Activated naive CD8-positive, alpha-beta T cell treated with anti-CD3 and anti-CD28 coated beads, Interleukin-2, amount 50 U/mL, for 16 hours (primary cell): ENCODE data around the gene MKNK1.
"Not testable (repeated sequence)": the region's sequence is repeated elsewhere in the genome, so short reads cannot be mapped to it uniquely, and the experiment has no call there.

Source experiments
- DNase-seq: peaks from one replicate; pipeline ENCODE4 v3.0.0-alpha.2; 2020; ENCODE audit warnings: low read depth, low spot score

The MKNK1 gene

DNA sequence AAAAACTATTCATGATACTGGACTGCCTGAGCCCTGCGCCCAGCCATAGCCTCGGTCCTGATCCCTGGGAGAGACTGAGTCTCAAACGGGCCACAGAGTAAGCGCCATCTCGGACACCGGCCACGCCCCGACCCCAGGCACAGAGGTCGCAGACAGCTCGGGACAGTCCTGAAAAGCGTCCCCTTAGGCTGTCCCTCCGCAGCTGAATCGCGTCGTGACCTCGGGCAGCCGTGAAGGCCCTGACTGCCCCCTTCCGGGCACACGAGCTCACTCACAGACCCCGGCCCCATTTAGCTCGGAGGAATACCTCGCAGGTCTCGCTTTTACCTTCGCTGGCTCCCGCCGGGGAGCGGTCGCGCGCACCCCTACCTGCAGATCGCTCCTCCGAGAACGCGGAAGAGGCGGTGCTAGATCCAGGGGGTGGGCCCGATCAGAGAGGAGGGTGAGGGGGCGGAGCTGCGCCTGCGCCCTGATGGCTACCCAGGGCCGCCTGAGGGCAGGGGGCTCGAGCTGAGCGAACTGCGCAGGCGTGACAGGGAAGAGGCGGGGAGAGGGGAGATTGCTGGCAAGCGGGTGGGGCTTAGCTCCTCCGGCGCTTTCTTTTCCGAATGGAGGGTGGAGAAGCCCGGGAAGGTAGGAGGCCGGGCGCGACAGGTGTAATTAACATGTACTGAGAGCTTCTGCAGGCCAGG lies at the start of gene MKNK1:
Gene MKNK1, minus strand, starts transcription at position 411 of the 692 bp plus-strand sequence. CDS start 20,941 bp downstream, outside the sequence.
- peak; percentile 95 for DNase-seq

DNA sequence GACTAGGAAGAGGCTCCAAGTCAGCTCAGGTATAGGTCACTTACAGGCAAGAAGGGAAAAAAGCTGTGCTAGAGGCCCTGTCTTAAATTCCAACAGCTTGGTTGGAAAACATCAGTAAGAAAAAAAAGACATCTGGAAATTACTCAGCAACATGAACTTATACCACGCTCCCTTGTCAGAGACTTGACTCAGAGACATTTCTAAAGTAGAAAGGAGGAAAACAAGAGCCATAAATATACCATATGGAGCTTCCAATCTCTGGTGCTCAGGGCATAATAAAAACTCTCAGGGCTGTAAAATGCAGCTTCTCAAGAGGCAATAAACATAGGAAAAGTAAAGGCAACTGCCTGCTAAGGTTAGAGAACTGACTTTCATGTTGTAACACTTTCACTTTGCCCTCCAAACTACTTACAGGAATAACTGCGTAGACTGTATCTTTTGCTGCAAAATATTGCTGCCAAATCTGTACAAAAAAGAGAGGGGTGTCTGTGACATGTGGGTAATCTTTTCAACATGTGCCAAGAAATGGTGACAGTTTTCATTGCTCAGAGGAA lies 49.4 kb upstream of the MKNK1 start:
- no peak for DNase-seq

DNA sequence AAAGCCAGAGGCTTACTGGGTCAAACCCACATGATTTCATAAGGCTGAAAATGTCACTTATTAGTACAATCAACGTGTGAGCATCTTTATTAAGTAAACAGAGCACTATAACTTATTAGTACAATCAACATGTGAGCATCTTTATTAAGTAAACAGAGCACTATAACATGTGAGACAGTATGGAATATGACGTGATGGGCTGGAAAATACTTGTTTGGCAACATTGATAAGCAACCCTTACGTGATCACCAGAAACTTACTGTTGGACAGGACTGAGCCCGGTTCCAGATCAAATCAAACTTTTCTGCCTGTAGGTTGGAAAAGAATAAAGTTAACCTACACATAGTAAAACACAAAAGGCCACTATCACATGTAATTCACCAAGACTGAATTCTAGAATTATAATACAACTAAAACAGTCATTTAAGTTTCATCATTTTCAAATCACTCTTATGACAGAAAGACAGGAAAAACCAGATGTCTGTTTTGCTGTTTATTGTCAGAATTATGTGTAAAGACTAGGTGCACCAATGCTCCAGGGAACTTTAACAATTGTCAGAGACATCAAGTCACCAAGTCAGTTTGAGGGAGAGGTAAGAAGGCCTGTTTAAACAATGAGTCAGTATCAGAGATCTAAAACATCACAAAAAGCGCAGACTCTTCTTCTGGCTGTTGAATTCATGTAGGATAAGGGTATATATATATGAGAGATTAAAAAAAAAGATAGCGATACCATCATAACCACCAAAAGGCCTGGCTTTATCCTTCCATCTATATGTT lies 48.4 kb upstream of the MKNK1 start:
- no peak for DNase-seq

DNA sequence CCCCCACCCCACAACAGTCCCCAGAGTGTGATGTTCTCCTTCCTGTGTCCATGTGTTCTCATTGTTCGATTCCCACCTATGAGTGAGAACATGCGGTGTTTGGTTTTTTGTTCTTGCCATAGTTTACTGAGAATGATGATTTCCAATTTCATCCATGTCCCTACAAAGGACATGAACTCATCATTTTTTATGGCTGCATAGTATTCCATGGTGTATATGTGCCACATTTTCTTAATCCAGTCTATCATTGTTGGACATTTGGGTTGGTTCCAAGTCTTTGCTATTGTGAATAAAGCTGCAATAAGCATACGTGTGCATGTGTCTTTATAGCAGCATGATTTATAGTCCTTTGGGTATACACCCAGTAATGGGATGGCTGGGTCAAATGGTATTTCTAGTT lies 47.1 kb upstream of the MKNK1 start:
- not testable (repeated sequence) for DNase-seq

DNA sequence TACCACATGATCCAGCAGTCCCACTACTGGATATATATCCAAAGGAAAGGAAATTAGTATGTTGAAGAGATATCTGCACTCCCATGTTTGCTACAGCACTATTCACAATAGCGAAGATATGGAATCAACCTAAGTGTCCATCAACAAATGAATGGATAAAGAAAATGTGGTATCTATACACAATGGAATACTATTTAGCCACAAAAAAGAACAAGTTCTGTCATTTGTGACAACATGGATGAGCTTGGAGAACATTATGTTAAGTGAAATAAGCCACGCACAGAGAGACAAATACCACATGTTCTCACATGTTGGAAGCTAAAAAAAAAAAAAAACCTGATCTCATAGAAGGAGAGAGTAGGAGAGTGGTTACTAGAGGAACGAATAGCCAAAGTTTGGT lies 46.4 kb upstream of the MKNK1 start:
- no peak for DNase-seq

DNA sequence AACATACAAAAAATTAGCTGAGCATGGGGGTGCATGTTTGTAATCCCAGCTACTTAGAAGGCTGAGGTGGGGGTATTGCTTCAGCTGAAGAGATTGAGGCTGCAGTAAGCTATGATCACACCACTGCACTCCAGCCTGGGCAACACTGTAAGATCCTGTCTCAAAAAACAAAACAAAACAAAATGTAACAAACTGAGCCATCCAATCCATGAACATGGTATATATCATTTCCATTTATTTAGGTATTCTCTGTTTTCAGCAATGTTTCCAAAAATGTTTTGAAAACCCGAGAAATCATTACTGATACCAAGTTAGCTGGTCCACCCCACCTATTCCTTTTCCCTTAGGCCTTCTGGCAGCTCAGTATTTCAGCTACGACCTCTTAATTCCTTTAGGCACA lies 45.7 kb upstream of the MKNK1 start:
- DNase-seq, result no peak

DNA sequence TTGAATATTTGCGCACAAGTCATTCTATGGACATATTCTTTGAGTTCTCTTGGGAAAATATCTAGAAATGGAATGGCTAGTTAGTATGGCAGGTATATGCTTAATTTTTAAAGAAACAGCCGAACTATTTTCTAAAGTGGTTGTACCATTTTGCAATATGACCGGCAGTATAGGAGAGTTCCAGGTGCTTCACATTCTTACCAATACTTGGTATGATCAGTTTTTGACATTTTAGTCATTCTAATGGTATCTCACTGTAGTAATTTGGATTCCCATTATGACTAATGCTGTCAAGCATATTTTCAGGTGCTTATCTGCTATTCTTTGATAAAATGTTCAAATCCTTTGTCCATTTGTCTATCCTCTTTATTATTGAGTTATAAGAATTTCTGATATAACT lies 43.5 kb upstream of the MKNK1 start:
- no peak for DNase-seq

DNA sequence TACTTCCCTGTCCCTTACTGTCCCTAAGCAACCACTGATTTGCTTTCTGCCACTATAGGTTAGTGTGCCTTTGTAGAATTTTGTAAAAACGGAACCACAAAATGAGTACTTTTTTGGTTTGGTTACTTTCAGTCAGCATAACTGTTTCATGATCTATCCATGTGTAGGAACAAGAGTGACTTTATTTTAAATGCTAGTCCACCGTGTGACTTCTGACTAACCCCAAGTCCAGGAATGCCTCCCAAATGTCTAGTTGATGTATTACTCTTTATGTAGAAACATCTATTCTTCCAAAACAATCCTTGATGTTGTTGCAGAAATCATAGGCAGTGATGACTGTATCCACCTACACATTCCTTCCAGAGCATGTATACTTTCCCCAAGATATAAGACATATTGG lies 42.8 kb upstream of the MKNK1 start:
- no peak for DNase-seq

DNA sequence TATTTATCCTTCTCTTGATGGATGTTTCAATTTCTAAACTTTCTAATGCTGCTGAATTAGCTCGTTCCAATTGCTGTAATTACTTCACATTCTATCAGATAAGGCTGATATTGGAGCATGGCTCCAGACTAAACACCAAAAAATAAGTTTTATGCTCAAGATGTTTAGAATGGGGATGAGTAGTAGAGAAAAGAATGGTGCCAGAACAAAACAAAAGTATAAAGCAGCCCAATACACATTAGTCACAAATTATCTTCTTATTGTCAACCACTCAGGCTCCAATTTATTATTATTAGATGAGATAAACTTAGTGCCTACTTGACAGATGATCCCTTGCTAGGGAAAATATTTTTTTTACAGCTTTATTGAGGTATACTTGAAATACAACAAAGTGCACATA lies 42.3 kb upstream of the MKNK1 start:
- no peak for DNase-seq

DNA sequence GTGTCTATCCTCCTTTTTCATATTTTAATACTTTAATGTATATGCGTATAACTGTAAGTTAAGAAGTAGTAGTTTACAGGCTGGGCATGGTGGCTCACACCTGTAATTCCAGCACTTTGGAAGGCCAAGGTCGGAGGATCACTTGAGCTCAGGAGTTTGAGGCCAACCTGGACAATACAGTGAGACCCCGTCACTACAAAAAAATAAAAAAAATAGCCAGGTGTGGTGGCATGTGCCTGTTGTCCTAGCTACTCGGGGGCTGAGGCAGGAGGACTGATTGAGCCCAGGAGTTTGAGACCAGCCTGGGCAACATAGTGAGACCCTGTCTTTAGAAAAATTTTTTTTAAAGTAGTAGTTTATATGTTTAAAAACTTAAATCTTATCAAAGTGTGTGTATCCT lies 41.7 kb upstream of the MKNK1 start:
- no peak for DNase-seq

DNA sequence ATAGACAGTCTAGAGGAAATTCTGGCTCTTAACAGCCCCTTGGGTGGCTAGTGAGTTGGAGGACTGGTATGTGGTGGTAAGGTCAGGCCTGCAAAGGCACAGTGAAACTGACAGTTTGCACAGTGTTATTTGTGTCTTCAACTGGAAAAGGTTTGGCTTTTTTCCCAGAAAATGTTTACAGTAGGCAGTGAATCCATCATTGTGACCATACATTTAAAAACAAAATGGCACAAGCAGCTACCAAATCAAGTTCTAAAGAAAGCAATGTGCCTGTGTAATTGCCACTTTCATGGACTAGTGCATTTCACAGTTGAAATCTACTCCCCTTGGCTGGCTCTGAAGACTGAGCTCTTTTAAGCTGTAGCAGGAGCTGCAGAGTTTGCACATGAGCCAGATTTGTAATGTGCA lies 39.3 kb upstream of the MKNK1 start:
- no peak for DNase-seq

DNA sequence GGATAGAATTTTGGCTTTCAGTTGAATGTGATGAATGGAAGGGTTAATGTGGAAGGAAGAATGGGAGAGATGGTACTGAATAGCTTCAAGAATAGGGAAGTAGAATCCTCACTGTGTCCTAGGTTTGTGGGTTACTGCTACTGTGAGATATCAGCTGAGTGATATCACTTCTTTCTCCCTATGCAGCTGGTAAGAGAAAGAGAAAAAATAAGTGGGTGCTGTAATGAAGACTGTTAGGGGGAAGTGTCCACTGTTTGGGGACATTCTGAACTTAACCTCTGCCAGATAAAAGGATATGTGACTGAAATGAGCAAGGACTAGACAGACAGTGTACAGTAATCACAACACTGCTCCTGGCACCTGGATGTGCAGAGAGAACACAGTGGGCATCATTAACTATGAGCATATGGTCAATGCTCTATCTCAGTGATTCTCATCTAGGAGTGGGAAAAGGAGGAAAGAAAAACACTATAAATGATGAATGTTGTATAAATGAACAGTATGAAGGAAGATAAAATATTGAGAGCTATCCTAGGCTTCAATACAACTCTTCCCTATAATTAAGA lies 38.1 kb upstream of the MKNK1 start:
- DNase-seq, result no peak

DNA sequence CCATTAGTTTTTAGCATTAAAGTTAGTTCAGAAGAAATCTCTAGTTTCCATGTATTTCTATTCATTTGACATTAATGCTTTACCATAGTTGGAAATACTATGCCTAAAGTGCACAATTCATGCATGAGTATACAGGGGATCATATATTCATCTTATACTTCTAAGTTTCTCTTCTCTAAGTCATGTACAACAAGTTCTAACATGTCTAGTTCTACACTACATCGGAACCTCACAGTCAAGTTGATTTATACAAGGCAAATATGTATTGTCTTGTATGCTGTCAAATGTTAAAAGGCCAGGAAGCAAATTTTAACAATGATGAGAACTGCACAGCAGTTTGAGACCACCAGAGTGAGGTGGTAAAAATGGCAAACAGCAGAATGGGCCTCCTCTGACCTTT lies 35.5 kb upstream of the MKNK1 start:
- DNase-seq, result no peak

DNA sequence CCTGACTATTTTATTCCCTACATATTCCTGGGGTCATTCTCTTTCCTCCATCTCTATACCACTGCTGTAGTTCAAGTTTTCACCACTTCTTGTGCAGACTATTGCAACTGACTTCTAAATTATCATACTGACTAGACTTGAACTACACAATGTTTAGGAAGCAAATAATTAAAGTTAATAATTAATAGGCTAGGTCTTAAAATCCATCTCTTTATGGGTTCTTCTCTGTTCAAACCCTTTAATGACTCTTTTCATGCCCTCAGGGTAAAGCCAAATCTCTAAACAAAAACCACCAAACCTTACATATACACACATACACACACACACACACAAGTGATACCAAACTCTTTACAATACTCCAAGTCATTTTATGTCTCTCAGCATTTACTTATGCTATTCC lies 34.9 kb upstream of the MKNK1 start:
- no peak for DNase-seq

DNA sequence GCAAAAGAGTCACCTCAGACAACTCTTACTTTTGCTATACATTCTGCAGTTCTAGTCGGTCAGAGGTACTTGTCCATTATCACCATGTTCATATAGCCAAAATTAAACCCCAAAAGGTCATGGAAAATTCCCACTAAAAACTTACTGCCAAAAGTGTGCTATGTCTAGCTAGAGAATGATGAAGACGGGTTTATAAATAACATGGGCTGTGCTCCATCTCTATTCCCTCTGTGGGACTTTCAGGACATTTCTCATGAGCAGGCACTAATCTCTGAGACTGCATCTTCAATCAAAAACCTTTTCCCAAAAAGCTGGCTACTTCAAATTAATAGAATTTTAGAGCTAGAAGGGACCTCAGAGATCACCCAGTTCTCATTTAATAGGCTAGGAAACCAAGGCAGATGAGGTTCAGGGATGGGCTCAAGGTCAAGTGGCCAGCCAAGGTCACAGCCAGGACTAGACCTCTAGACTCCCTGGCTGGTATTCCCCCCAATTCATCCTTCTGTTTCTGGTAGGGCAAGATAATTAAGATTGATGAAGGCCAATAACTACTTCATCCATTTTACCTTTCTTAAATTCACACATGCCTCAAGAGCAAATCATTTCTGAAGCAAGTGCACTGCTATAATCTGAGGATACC lies 33.5 kb upstream of the MKNK1 start:
- DNase-seq, result no peak

DNA sequence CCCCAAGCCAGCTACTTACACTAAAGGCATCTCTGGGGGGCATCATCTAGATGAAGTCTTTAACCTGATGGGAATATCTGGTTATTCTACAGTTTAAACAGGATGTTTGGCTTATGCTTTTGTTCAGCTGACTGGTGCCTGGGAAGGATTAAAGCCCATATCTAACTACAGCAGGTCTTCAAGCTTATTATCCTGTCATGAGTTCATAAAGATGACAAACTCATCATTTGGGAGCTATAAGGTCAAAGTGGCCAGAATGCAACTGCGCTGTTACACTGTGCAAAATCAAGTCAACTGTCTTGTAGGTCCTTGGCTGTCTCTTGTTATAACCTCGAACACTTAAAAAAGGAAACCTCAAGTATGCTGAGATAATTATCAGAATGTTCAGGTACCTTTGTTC lies 31.1 kb upstream of the MKNK1 start:
- DNase-seq, result no peak

DNA sequence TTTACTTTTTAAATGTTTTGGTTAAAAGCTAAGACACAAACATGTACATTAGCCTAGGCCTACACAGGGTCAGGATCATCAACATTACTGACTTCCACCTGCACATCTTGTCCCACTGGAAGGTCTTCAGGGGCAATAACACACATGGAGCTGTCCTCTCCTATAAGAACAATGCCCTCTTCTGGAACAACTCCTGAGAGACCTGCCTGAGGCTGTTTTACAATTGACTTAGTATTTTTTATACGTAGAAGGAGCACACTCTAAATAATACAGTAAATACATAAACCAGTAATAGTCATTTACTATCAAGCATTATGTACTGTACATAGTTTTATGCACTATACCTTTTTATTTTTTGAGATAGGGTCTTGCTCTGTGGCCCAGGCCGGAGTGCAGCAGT lies 26.7 kb upstream of the MKNK1 start:
- no peak for DNase-seq

DNA sequence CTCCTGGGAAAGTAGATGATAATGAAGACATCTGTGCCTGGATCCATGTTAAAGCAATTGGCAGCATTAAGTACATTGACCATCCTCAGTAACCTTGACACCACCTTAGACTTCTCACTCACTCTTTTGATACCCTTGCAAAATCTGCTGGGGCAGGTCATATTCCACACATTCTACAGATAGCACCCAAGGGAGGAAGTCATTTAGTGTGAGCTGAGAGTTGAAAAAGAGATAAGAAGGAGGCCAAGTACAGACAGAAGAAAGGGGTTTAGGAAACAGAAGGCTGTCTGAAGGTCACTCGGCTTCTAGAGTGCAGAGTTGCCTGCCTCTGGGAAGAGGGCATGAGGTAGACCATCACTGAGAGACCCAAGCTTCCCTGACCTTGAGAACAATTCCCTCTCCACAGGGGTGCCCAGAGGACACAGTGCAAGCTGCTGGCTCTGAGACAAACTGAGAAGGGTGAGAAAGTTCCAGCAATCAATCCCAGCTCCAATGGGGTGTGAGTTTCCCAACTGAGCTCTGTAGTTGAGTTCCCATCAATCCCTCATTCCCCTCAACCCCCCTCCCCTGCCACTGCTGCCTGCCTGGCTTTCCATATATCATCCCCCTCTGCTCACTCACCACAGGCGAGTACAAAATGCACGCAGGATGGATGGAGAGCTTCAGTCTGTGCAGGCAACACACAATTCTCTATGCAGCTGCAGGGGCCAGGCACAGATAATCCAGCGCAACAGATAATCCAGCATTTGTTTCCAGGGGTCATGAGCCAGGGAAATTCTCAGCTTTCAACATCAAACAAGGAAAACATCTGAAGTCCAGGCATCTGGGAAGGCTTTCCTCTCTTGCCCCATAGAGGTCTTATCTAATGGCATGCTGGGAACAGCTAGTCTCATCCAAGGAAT lies 19.9 kb upstream of the MKNK1 start:
- no peak for DNase-seq

DNA sequence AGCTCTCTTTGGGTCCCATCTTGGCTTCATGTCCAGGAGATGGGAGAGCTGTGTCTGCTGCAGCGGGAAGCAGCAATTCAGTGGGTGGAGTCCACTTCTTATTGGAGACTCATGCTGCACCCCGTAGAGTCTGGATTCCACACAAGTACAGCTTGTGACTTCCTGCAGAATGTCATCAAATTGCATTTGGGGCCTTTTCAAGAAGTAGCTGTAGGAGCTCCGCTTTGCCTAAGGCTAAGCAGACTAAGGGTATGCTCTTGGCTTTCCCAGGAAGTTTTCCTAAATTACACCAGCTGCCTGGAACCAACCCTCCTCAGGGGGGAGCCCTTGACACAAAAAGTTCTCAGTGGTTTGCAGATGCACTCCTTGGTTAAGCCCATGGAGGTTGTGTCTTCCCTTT lies 18.3 kb upstream of the MKNK1 start:
- DNase-seq, result no peak

DNA sequence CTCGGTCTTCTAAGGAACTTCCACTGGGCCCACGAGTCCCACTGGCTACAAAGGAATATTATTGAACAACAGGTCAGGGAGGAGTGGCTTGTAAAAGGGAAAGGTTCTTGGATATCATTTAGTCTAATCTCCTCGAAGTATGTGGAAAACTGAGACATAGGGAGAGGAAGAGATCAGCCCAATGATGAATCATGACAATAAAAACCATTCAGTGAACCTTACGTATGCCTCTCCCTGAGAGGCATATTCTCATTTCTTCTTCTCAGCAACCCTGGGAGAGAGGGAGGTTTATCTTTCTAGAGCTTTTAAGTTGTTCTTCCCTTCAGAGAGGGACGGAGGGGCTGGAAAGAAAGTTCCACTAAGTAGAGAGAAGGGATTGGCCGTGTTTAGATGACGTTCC lies 17.9 kb upstream of the MKNK1 start:
- no peak for DNase-seq

DNA sequence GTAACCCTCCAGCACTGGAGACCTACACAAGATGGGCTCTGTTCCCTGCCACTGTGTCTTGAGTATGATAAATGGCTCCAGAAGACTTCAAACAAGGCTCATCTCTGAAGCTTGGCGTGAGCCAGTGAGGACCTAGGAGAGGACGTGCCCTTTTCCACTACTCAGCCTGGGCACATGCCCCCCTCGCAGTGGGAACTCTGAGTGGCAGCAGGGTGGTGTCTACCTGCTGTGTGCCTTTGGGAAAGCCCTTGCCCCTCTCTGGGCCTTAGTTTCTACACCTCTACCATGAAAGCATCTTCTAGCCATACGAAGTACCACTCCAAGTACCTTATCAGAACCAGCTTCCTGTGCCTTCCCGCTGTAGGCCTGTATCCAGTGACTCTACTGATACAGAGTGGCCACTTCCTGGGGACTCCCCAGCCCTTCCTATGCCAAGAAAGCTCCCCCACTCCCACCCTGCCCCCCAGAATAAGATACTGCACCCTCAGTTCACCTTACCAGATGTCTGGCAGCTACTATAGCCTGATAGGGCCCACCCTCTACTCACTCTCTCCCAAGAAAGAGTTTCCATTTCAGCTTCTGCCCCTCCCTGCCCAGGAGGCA lies 15.7 kb upstream of the MKNK1 start:
- DNase-seq, result no peak
